Loucy (cell line): ENCODE measurements around the gene ZNF433.

Source experiments
- H2AFZ ChIP-seq: fragments of 200-600 bp; sonication (generic); 2 replicates; pipeline ENCODE4 v1.6.0; 2016; ENCODE audit warnings: antibody characterized with exemption, mild to moderate bottlenecking, low read length, moderate library complexity
- H3F3A ChIP-seq: fragments of 200-600 bp; 2 replicates; pipeline ENCODE4 v1.6.0; 2016; ENCODE audit warnings: antibody characterized with exemption, low read depth, mild to moderate bottlenecking
- H3K27me3 ChIP-seq: fragments of 200-600 bp; sonication (generic); 2 replicates; pipeline ENCODE4 v1.6.1; 2014; ENCODE audit warnings: low read length, mild to moderate bottlenecking; ENCODE audit not compliant: insufficient read depth, poor library complexity, severe bottlenecking
- H3K36me3 ChIP-seq: fragments of 200-600 bp; sonication (generic); 2 replicates; pipeline ENCODE4 v1.6.1; 2016; ENCODE audit warnings: low read length; ENCODE audit not compliant: insufficient read depth
- H3K4me1 ChIP-seq: fragments of 200-600 bp; sonication (generic); 2 replicates; pipeline ENCODE4 v1.5.1; 2014; ENCODE audit warnings: low read length, mild to moderate bottlenecking; ENCODE audit not compliant: insufficient read depth, poor library complexity, severe bottlenecking
- H3K4me2 ChIP-seq: fragments of 200-600 bp; sonication (generic); 2 replicates; pipeline ENCODE4 v1.6.0; 2014; ENCODE audit warnings: antibody characterized with exemption, low read length, low read depth, mild to moderate bottlenecking; ENCODE audit not compliant: poor library complexity, severe bottlenecking
- H3K4me3 ChIP-seq: fragments of 200-600 bp; sonication (generic); 2 replicates; pipeline ENCODE4 v1.5.1; 2014; ENCODE audit warnings: low read length, mild to moderate bottlenecking, mixed read lengths; ENCODE audit not compliant: poor library complexity, severe bottlenecking
- H3K79me2 ChIP-seq: fragments of 200-600 bp; sonication (generic); 2 replicates; pipeline ENCODE4 v1.6.1; 2014; ENCODE audit warnings: low read length; ENCODE audit not compliant: insufficient read depth
- H3K9ac ChIP-seq: fragments of 200-600 bp; sonication (generic); 2 replicates; pipeline ENCODE4 v1.6.0; 2014; ENCODE audit warnings: mild to moderate bottlenecking, low read depth, low read length, moderate library complexity; ENCODE audit not compliant: poor library complexity, severe bottlenecking
- H3K9me2 ChIP-seq: fragments of 200-600 bp; sonication (generic); replicated peaks from 2 replicates; pipeline ENCODE4 v1.6.1; 2016; ENCODE audit warnings: low read depth, low read length, mixed read lengths
- H3K9me3 ChIP-seq: fragments of 200-600 bp; sonication (generic); 2 replicates; pipeline ENCODE4 v1.6.1; 2014; ENCODE audit warnings: mild to moderate bottlenecking, antibody characterized with exemption, low read length, low read depth; ENCODE audit not compliant: insufficient read depth
- H4K20me1 ChIP-seq: fragments of 200-600 bp; sonication (generic); 2 replicates; pipeline ENCODE4 v1.6.0; 2014; ENCODE audit warnings: antibody characterized with exemption, low read length, mild to moderate bottlenecking; ENCODE audit not compliant: insufficient read depth, poor library complexity, severe bottlenecking
- EZH2phosphoT487 ChIP-seq: fragments of 200-600 bp; IDR thresholded peaks from 2 replicates; pipeline ENCODE4 v1.6.1; 2018; ENCODE audit warnings: antibody characterized with exemption, mild to moderate bottlenecking, moderate library complexity, borderline replicate concordance
- TF ChIP-seq, protein P1 (sequence below): fragments of 200-600 bp; sonication (generic); conservative IDR thresholded peaks from 2 replicates; pipeline ENCODE4 v1.5.1; 2014; ENCODE audit warnings: mild to moderate bottlenecking, antibody characterized with exemption, low read length

The ZNF433 gene

DNA sequence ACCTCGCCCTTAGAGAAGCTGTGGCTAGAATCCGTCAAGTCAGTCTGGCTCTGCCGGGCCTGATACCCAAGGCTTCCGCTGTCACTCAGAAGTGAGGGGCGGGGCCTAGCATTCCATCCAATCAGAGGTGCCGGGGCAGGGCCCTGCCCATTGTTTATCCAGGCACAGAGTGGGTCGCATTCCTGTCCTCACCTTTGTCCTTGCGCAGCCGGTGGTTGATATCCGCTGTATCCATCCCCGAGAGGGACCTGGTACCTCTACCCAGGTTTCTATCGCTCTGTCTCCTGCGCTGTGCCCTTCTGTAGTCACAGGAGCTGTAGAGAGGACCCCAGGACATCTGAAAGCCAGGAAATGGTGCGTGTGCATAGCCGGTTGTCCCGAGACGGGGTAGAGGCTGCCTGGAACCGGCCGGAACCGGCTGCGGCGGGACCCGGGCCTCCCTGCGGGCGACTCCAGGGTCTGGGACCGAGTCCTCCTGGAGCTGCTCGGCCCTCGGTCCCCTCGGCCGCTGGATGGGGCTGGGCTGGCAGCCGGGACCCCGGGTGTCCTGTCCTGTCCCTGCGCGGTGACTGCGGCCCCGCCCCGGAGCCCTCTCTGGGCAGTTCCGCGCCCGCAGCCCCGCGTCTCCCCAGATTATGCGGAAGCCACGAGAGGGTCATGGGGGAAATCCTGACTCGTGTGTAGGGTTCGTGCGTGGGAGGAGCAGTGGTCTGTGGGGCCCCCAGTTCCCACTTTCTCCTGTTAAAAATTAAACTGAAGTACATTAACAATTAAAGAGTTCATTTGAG lies 70.4 kb downstream of the ZNF433 start, which contains the start of gene ZNF763:
TSS of gene ZNF763 (plus strand) at position 183 of the 788 bp plus-strand sequence. CDS start at position 352, 169 bp downstream.
- H3K4me2 ChIP-seq, result peak within 1 kb of the TSS; percentile 91
- no peaks in the 10 kb centered on the region for H3F3A ChIP-seq
- peaks cover 13% of the 10 kb centered on the region for H3K4me1 ChIP-seq
- TF ChIP-seq EZH2phosphoT487, result no peak
- TF ChIP-seq, protein P1, sequence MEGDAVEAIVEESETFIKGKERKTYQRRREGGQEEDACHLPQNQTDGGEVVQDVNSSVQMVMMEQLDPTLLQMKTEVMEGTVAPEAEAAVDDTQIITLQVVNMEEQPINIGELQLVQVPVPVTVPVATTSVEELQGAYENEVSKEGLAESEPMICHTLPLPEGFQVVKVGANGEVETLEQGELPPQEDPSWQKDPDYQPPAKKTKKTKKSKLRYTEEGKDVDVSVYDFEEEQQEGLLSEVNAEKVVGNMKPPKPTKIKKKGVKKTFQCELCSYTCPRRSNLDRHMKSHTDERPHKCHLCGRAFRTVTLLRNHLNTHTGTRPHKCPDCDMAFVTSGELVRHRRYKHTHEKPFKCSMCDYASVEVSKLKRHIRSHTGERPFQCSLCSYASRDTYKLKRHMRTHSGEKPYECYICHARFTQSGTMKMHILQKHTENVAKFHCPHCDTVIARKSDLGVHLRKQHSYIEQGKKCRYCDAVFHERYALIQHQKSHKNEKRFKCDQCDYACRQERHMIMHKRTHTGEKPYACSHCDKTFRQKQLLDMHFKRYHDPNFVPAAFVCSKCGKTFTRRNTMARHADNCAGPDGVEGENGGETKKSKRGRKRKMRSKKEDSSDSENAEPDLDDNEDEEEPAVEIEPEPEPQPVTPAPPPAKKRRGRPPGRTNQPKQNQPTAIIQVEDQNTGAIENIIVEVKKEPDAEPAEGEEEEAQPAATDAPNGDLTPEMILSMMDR, result no peak
- peak within 1 kb of the TSS; percentile 77 for H3K4me3 ChIP-seq
- H3K36me3 ChIP-seq, result no peaks in the 10 kb centered on the region
- no peaks in the 10 kb centered on the region for H3K79me2 ChIP-seq
- H3K27me3 ChIP-seq, result no peaks in the 10 kb centered on the region
- H3K9ac ChIP-seq, result peak within 1 kb of the TSS; percentile 75
- no peaks in the 10 kb centered on the region for H4K20me1 ChIP-seq
- no peaks in the 10 kb centered on the region for H3K9me2 ChIP-seq
- H2AFZ ChIP-seq, result peak within 1 kb of the TSS; percentile 86
- H3K9me3 ChIP-seq, result no peaks in the 10 kb centered on the region
